ENCODE measurements around the gene TRIM32.

TRIM32 gene

GRCh38 chr9:116687074-116687753 lies at the start of gene TRIM32:
Gene TRIM32, plus strand, starts transcription at chr9:116687305. Its CDS starts 10,438 bp downstream, at chr9:116697743.
- peak; percentile 91 for DNase-seq

GRCh38 chr9:116639251-116639741 lies 47.8 kb upstream of the TRIM32 start:
- DNase-seq, result no peak

DNA sequence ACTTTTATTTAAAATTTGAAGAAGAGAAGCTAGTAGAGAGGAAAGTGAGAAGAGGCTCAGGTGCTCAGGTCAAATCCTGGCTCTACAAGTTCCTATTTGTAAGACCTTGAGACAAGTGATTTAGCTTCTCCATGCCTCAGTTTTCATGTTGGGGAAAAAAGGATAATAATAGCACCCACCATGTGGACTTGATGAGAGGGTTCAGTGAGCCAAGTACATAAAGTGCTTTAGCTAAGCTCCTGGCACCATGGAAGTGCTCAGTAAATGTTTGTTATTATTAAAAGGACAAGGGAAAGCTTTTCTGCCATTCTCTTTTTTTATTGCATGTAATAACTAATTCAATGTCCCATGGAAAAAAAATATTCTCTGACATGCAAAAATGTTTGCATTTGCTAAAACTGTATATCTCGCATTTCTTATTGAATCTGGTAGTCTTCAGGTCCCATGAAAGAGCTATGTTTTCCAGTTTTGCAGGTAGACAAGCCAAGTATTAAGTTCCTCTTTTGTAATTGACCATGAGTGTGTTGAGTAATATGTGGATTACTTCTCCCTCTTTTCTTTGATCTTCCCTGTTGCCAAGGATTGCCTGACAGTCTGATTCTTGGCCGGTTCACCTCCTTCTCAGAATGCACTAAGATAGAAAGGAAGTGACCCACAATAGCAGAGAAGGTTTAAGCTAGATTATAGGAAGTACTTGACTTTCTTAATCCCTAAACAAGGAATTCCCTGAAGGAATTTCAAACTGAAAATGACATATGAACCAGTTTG lies 45.6 kb upstream of the TRIM32 start:
- DNase-seq, result peak; percentile 22

- DNase-seq, result no peak
These were observed 43.4 kb upstream of the TRIM32 start for GRCh38 chr9:116643691-116644090.

- no peak for DNase-seq
These were observed 42.9 kb upstream of the TRIM32 start for GRCh38 chr9:116644091-116644688.

GRCh38 chr9:116646661-116647514 lies 40.2 kb upstream of the TRIM32 start:
- DNase-seq, result peak; percentile 48

- DNase-seq, result no peak
These were observed 39.6 kb upstream of the TRIM32 start for GRCh38 chr9:116647515-116647809.

- no peak for DNase-seq
These were observed 33.6 kb upstream of the TRIM32 start for GRCh38 chr9:116653348-116654058.

- DNase-seq, result no peak
These were observed 33.1 kb upstream of the TRIM32 start for GRCh38 chr9:116654059-116654355.

DNA sequence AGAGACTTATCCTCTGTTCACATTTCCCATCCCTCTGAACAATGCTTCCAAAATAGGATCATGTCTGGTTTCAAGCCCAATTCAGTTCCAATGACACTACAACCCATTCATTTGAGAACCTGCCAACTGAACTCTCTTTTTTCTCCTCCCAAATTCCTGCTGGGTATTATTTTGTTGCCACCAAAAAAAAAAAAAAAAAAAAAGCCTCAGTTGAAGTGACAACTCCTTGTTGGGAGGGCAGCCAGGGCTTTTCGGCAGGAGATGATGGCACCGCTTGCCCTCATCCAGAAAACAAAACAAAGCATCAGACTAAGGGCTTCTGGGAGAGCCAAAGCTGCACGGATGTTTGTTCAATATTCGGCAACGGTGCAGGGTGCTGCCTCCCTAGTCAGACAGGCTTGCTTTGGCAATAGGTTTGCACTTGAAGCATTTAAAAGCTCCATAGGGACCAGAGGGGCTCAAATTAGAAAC lies 30.6 kb upstream of the TRIM32 start:
- DNase-seq, result no peak

- DNase-seq, result no peak
These were observed 30.1 kb upstream of the TRIM32 start for GRCh38 chr9:116656977-116657376.

- no peak for DNase-seq
These were observed 28.8 kb upstream of the TRIM32 start for GRCh38 chr9:116658265-116658664.

DNA sequence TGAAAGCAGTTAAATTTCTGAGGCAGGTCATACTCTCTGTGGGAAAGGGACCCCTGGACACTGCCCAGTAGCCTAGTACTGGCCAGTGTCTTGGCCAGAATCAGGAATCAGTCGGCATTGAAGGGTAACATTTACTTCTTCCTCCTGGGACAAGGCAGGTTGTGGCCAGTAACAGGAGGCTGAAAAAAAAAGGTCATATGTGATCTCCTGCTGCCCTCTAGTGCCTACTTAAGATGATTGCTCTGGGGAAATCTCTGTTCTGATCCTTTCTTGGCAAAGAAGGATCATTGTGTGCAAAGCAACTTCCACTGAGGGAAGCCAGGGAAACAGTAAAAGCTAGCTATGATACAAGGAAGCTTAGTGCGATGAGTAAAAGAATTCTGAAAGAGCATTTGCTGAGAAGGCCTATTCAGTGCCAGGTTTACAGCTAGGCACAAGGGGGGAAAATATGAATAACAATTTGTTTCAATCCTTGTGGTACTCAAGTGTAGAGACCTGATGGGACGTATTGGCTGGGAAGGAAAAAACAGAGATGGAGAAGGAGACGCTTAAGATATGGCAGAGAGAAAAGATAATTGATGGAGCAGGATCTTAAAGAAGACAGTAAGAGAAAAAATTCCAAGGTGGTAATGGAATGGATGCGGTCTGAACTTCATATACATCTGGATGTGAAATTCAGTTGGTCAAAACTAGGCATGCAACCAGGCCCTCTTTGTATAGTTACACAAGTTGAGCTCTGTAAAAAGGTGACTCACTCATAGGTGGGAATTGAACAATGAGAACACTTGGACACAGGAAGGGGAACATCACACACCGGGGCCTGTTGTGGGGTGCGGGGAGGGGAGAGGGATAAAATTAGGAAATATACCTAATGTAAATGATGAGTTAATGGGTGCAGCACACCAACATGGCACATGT lies 25.8 kb upstream of the TRIM32 start:
- peak; percentile 77 for DNase-seq

DNA sequence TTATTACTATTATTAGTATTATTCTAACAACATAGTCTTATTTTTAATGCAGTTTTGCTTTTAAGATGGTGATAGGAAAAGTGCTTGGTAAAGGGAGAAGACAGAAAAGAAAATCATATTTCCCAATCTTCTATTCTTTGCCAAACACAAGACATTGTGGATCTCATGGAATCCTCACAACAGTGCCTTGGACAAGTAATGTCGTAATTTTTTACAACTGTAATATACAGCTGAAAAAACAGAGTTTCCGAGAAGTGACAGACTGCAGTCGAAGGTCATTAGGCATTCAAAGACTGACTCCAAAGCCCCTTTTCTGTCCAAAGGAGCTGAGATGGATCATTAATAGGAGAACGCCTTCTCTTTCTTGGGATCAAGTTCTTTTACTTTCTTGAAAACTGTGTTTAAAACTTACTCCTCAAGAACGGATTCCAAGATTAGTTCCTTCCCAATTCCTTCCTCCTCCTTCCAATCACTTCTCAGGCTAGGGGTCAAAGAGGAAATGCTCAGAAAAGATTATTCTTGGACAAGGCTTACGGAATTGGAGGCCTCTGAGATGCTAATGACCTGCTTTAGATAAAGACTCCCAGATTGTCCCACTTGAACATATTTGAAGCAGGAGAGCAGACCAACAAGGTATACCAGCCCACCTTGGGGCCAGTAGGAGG lies 24.3 kb upstream of the TRIM32 start:
- no peak for DNase-seq

GRCh38 chr9:116663581-116663980 lies 23.5 kb upstream of the TRIM32 start:
- DNase-seq, result no peak

GRCh38 chr9:116668970-116669695 lies 18.0 kb upstream of the TRIM32 start:
- no peak for DNase-seq

DNA sequence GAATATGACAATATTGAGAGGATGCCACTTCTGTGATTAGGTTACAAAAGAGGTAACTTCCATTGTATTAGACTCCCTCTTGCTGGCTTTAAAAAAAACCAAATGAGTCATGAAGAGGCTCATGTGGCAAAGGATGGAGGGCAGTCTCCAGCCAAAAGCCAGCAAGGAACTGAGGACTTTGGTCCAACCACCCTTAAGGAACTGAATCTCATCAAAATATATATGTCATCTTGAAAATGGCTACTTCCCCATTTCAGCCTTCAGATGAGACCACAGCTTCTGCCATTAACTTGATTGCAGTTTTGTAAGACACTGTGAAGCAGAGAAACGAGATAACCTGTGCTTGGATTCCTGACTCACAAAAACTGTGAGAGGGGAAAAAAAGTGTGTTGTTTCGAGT lies 15.5 kb upstream of the TRIM32 start:
- DNase-seq, result no peak

GRCh38 chr9:116673375-116673774 lies 13.7 kb upstream of the TRIM32 start:
- DNase-seq, result no peak

DNA sequence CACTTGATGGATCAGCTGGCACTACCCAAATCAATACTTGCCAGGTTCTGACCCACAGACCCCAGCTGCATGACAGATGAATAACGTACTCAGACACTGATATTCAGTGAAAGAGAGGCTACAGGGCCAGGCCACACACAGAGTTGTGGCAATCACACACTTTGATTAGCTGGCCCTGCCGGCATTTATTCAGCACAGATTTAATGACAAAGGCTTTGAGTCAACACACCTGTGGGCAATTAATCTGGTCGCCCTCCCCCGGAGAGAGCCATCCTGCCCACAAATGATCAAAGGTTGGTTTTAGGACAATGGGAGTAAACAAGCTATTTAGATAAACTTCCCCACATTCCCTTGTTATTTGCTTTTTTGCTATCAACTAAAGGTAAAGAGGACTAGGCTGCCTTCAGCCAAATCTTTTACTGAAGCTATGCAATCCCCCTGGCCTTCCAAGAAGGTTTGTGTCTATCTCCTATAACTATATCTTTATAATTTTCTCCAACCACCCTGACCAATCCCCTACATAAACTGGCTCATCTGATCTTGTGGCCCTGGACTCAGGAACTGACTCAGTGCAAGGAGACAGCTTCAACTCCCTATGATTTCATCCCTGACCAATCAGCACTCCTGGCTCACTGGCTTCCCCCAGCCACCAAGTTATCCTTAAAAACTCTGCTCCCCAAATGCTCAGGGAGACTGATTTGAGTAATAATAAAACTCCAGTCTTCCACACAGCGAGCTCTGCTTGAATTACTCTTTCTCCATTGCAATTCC lies 12.7 kb upstream of the TRIM32 start:
- no peak for DNase-seq
